Keratinocyte (primary cell): ENCODE measurements around the gene AGL. TPM values are rescaled to one million over a fixed set of nuclear protein-coding genes. Genes with fewer than 3 reads are reported as not detected.

ENCODE experiments used
- DNase-seq: peaks from one replicate; pipeline ENCODE4 v3.0.0-alpha.2; 2011; ENCODE audit warnings: low read depth, missing footprints, low spot score
- FAIRE-seq: peaks from 2 replicates; lab custom pipeline; 2011; peaks lifted over from hg19 to GRCh38; lab: Jason Lieb, UNC
- H2AFZ ChIP-seq: 2 replicates; pipeline ENCODE4 v1.6.0; 2012; ENCODE audit warnings: low read length, control low read depth, inconsistent platforms; ENCODE audit not compliant: control insufficient read depth
- H3K27ac ChIP-seq: 2 replicates; pipeline ENCODE4 v1.5.1; 2011; ENCODE audit warnings: low read length; ENCODE audit not compliant: control insufficient read depth, insufficient read depth
- H3K27me3 ChIP-seq: 3 replicates; pipeline ENCODE4 v1.6.0; 2011; ENCODE audit warnings: low read length; ENCODE audit not compliant: control insufficient read depth, insufficient read depth; ENCODE audit errors: extremely low read depth
- H3K36me3 ChIP-seq, 2 experiments: 2 replicates in 1 of 2; 3 replicates in 1 of 2; pipeline ENCODE4 v1.5.1; 2011; ENCODE audit warnings: low read length in 2 of 2, mild to moderate bottlenecking in 1 of 2; ENCODE audit not compliant: control insufficient read depth in 2 of 2, insufficient read depth in 2 of 2; ENCODE audit errors: extremely low read depth in 1 of 2
- H3K4me1 ChIP-seq: 3 replicates; pipeline ENCODE4 v1.5.1; 2011; ENCODE audit warnings: low read length; ENCODE audit not compliant: control insufficient read depth, insufficient read depth; ENCODE audit errors: extremely low read depth
- H3K4me2 ChIP-seq: 3 replicates; pipeline ENCODE4 v1.6.0; 2011; ENCODE audit warnings: low read depth, low read length; ENCODE audit not compliant: control insufficient read depth, insufficient read depth; ENCODE audit errors: extremely low read depth
- H3K4me3 ChIP-seq, 3 experiments: fragments of 200-600 bp in 1 of 3; sonication (generic) in 1 of 3; 2 replicates in 2 of 3; 3 replicates in 1 of 3; pipeline ENCODE4 v1.5.1; 2011 to 2016; ENCODE audit warnings: low read length in 3 of 3, mild to moderate bottlenecking in 3 of 3, control low read depth in 2 of 3, inconsistent platforms in 1 of 3, low read depth in 1 of 3, mixed read lengths in 1 of 3, mixed run types in 1 of 3, moderate library complexity in 1 of 3; ENCODE audit not compliant: control insufficient read depth in 2 of 3, insufficient read depth in 2 of 3; ENCODE audit errors: extremely low read depth in 1 of 3
- H3K79me2 ChIP-seq: 2 replicates; pipeline ENCODE4 v1.6.0; 2012; ENCODE audit warnings: low read length; ENCODE audit not compliant: control insufficient read depth, insufficient read depth
- H3K9ac ChIP-seq: 3 replicates; pipeline ENCODE4 v1.6.0; 2011; ENCODE audit warnings: low read length; ENCODE audit not compliant: control insufficient read depth, insufficient read depth; ENCODE audit errors: extremely low read depth
- H3K9me1 ChIP-seq: 3 replicates; pipeline ENCODE4 v1.6.0; 2011; ENCODE audit warnings: low read length; ENCODE audit not compliant: control insufficient read depth, insufficient read depth; ENCODE audit errors: extremely low read depth
- H3K9me3 ChIP-seq: 2 replicates; pipeline ENCODE4 v1.5.1; 2012; ENCODE audit warnings: low read depth, low read length; ENCODE audit not compliant: control insufficient read depth
- H4K20me1 ChIP-seq: 3 replicates; pipeline ENCODE4 v1.6.0; 2011; ENCODE audit warnings: low read length; ENCODE audit not compliant: control insufficient read depth, insufficient read depth; ENCODE audit errors: extremely low read depth
- CTCF ChIP-seq, 3 experiments: IDR thresholded peaks in 1 of 3; conservative IDR thresholded peaks in 1 of 3; optimal IDR thresholded peaks in 1 of 3; 2 replicates in 2 of 3; 3 replicates in 1 of 3; pipeline versions ENCODE3 to v1.5.1; 2011; ENCODE audit warnings: low read length in 3 of 3, mild to moderate bottlenecking in 3 of 3, moderate library complexity in 2 of 3, control low read depth in 1 of 3, inconsistent platforms in 1 of 3; ENCODE audit not compliant: insufficient read depth in 2 of 3; ENCODE audit errors: extremely low read depth in 1 of 3
- EZH2 ChIP-seq: IDR thresholded peaks from one replicate; pipeline ENCODE4 v1.6.1; 2012; ENCODE audit warnings: inconsistent platforms, mild to moderate bottlenecking, low read length, moderate library complexity
- dilution Hi-C: fragments of 300-500 bp; cut with MboI; formaldehyde crosslinking; loops from one replicate; pipeline ENCODE4 v1.7.0; 2020; ENCODE audit warnings: low sequenced_read_pairs; ENCODE audit not compliant: extremely low pct_ligation_motif_present
- polyA plus RNA-seq, 5 experiments: library from polyadenylated mRNA; depleted of rRNA in 3 of 5; stranded (reverse) in 3 of 5; stranded (forward) in 1 of 5; unstranded in 1 of 5; fragments of >200 nt; gene quantifications; 1 replicate in 1 of 5; 2 replicates in 3 of 5; 3 replicates in 1 of 5; pipeline versions ENCODE4 v1.2.1 to v1.2.3, GENCODE V29; 2011 to 2012; ENCODE audit warnings: missing spikeins in 2 of 5, low read depth in 1 of 5, low replicate concordance in 1 of 5

Gene AGL
- polyA plus RNA-seq, 1 donor (not counting 4 experiments of a cell fraction or from before 2014, with no cell fraction given) = 8.2 TPM

GRCh38 chr1:99858881-99859280 is 8.7 kb downstream of the AGL start:
- Histone ChIP-seq H3K4me3 (no peak overlapping the region), H3K79me2 (no peaks in the 10 kb centered on the region), H3K4me2 (no peak overlapping the region), H3K27me3 (no peaks in the 10 kb centered on the region), H3K4me1 (no peaks in the 10 kb centered on the region), H3K36me3 (no peaks in the 10 kb centered on the region), H3K27ac (no peak overlapping the region), H2AFZ (no peak overlapping the region), H4K20me1 (no peaks in the 10 kb centered on the region), H3K9me1 (no peaks in the 10 kb centered on the region), H3K9me3 (no peaks in the 10 kb centered on the region), H3K9ac (no peak overlapping the region)
- TF ChIP-seq EZH2 (no peak), CTCF (optimal IDR thresholded peaks at IDR 0.05 in 1 of 3, IDR thresholded peaks at IDR 0.05 in 1 of 3, conservative IDR thresholded peaks at IDR 0.05 in 1 of 3; ENCODE audit: extremely low read depth in 1 of 3, insufficient read depth in 2 of 3, low read length in 3 of 3) (no peak)
- dilution Hi-C loops = no loop called here
- no peak for FAIRE-seq
- DNase-seq = no peak

GRCh38 chr1:99860703-99861102 is 10.5 kb downstream of the AGL start:
- Histone ChIP-seq H3K79me2 (no peaks in the 10 kb centered on the region), H3K9me3 (no peaks in the 10 kb centered on the region), H3K9me1 (no peaks in the 10 kb centered on the region), H3K4me3 (no peak overlapping the region), H3K27ac (no peak overlapping the region), H3K9ac (no peak overlapping the region), H3K27me3 (no peaks in the 10 kb centered on the region), H3K4me1 (no peaks in the 10 kb centered on the region), H3K36me3 (no peaks in the 10 kb centered on the region), H4K20me1 (no peaks in the 10 kb centered on the region), H3K4me2 (no peak overlapping the region), H2AFZ (no peak overlapping the region)
- TF ChIP-seq CTCF (optimal IDR thresholded peaks at IDR 0.05 in 1 of 3, IDR thresholded peaks at IDR 0.05 in 1 of 3, conservative IDR thresholded peaks at IDR 0.05 in 1 of 3; ENCODE audit: extremely low read depth in 1 of 3, insufficient read depth in 2 of 3, low read length in 3 of 3) (no peak), EZH2 (no peak)
- no peak for DNase-seq
- dilution Hi-C loops = no loop called here
- no peak for FAIRE-seq
